Stimulated activated memory B cell treated with anti-CD40 and anti-IgM and Interleukin-4, amounts not matched to agents 10 μg/mL and 1 μg/mL and 100 μg/mL, for 72 hours (primary cell): Measurements from ENCODE around the gene GIMAP6.
A peak's percentile ranks its signal among the peaks of the same experiment; 100 is the strongest.

Experiments
- ATAC-seq: fragments of 150-1000 bp; cut with Tn5 transposase; 2 replicates; pipeline ENCODE4 v1.10.0; 2021
- H3K27ac Mint-ChIP-seq: one replicate; pipeline ENCODE4 v1.8.0; 2022; ENCODE audit warnings: mild to moderate bottlenecking, mixed read lengths
- H3K27me3 Mint-ChIP-seq: one replicate; pipeline ENCODE4 v1.8.0; 2022; ENCODE audit warnings: mixed read lengths
- H3K36me3 Mint-ChIP-seq: one replicate; pipeline ENCODE4 v1.8.0; 2022; ENCODE audit warnings: mixed read lengths
- H3K4me1 Mint-ChIP-seq: one replicate; pipeline ENCODE4 v1.8.0; 2022; ENCODE audit warnings: mixed read lengths
- H3K4me3 Mint-ChIP-seq: one replicate; pipeline ENCODE4 v1.8.0; 2022; ENCODE audit warnings: mild to moderate bottlenecking, moderate library complexity, mixed read lengths
- H3K9me3 Mint-ChIP-seq: one replicate; pipeline ENCODE4 v1.8.0; 2022; ENCODE audit warnings: mixed read lengths

The GIMAP6 gene

GRCh38 chr7:150660939-150661613 is 28.9 kb upstream of the GIMAP6 start:
- Mint-ChIP-seq H3K36me3 (no peaks in the 10 kb centered on the region), H3K27ac (no peak overlapping the region), H3K9me3 (no peaks in the 10 kb centered on the region), H3K4me1 (peaks cover 17% of the 10 kb centered on the region), H3K4me3 (no peak overlapping the region), H3K27me3 (no peaks in the 10 kb centered on the region)
- no peak for ATAC-seq

- ATAC-seq: no peak
- Mint-ChIP-seq H3K4me1 (no peaks in the 10 kb centered on the region), H3K36me3 (no peaks in the 10 kb centered on the region), H3K4me3 (no peak overlapping the region), H3K27me3 (peaks cover 14% of the 10 kb centered on the region), H3K9me3 (no peaks in the 10 kb centered on the region), H3K27ac (no peak overlapping the region)
These were observed 25.3 kb upstream of the GIMAP6 start for GRCh38 chr7:150657526-150657925.

GRCh38 chr7:150656047-150656446 is 23.9 kb upstream of the GIMAP6 start:
- no peak overlapping the region for H3K4me3 Mint-ChIP-seq
- no peaks in the 10 kb centered on the region for H3K36me3 Mint-ChIP-seq
- no peak for ATAC-seq
- no peaks in the 10 kb centered on the region for H3K9me3 Mint-ChIP-seq
- H3K27me3 Mint-ChIP-seq: peaks cover 14% of the 10 kb centered on the region
- no peaks in the 10 kb centered on the region for H3K4me1 Mint-ChIP-seq
- no peak overlapping the region for H3K27ac Mint-ChIP-seq

- H3K9me3 Mint-ChIP-seq: no peaks in the 10 kb centered on the region
- no peaks in the 10 kb centered on the region for H3K36me3 Mint-ChIP-seq
- H3K4me1 Mint-ChIP-seq: no peaks in the 10 kb centered on the region
- H3K27ac Mint-ChIP-seq: no peak overlapping the region
- H3K4me3 Mint-ChIP-seq: no peak overlapping the region
- H3K27me3 Mint-ChIP-seq: peaks cover 14% of the 10 kb centered on the region
- ATAC-seq: no peak
These were observed 22.5 kb upstream of the GIMAP6 start for GRCh38 chr7:150654692-150655091.

- Mint-ChIP-seq H3K27me3 (peaks cover 20% of the 10 kb centered on the region), H3K9me3 (peaks cover 8% of the 10 kb centered on the region), H3K4me3 (no peak overlapping the region), H3K27ac (no peak overlapping the region), H3K36me3 (no peaks in the 10 kb centered on the region), H3K4me1 (no peaks in the 10 kb centered on the region)
- ATAC-seq: no peak
These were observed 16.8 kb upstream of the GIMAP6 start for GRCh38 chr7:150649080-150649385.

- no peaks in the 10 kb centered on the region for H3K4me1 Mint-ChIP-seq
- no peak overlapping the region for H3K4me3 Mint-ChIP-seq
- H3K27ac Mint-ChIP-seq: no peak overlapping the region
- H3K9me3 Mint-ChIP-seq: peaks cover 8% of the 10 kb centered on the region
- ATAC-seq: no peak
- no peaks in the 10 kb centered on the region for H3K36me3 Mint-ChIP-seq
- peaks cover 15% of the 10 kb centered on the region for H3K27me3 Mint-ChIP-seq
These were observed 16.3 kb upstream of the GIMAP6 start for GRCh38 chr7:150648353-150649079.

GRCh38 chr7:150645259-150646020 is 13.3 kb upstream of the GIMAP6 start:
- Mint-ChIP-seq H3K4me1 (no peaks in the 10 kb centered on the region), H3K9me3 (peaks cover 8% of the 10 kb centered on the region), H3K27ac (no peak overlapping the region), H3K36me3 (no peaks in the 10 kb centered on the region), H3K27me3 (peaks cover 18% of the 10 kb centered on the region), H3K4me3 (no peak overlapping the region)
- no peak for ATAC-seq

- Mint-ChIP-seq H3K4me1 (no peaks in the 10 kb centered on the region), H3K27me3 (peaks cover 18% of the 10 kb centered on the region), H3K9me3 (peaks cover 20% of the 10 kb centered on the region), H3K27ac (no peak overlapping the region), H3K4me3 (no peak overlapping the region), H3K36me3 (peaks cover 10% of the 10 kb centered on the region)
- ATAC-seq: no peak
These were observed 10.7 kb upstream of the GIMAP6 start for GRCh38 chr7:150642926-150643325.

- H3K36me3 Mint-ChIP-seq: peaks cover 16% of the 10 kb centered on the region
- no peaks in the 10 kb centered on the region for H3K4me1 Mint-ChIP-seq
- no peak overlapping the region for H3K27ac Mint-ChIP-seq
- no peak for ATAC-seq
- no peak overlapping the region for H3K4me3 Mint-ChIP-seq
- H3K27me3 Mint-ChIP-seq: peaks cover 29% of the 10 kb centered on the region
- H3K9me3 Mint-ChIP-seq: peaks cover 23% of the 10 kb centered on the region
These were observed 9.7 kb upstream of the GIMAP6 start for GRCh38 chr7:150641854-150642253.

- Mint-ChIP-seq H3K36me3 (peaks cover 13% of the 10 kb centered on the region), H3K27ac (no peak overlapping the region), H3K4me1 (peaks cover 13% of the 10 kb centered on the region), H3K9me3 (peaks cover 13% of the 10 kb centered on the region), H3K4me3 (no peak overlapping the region), H3K27me3 (peaks cover 11% of the 10 kb centered on the region)
- ATAC-seq: no peak
These were observed 1.7 kb upstream of the GIMAP6 start for GRCh38 chr7:150633926-150634325.

- H3K9me3 Mint-ChIP-seq: no peaks in the 10 kb centered on the region
- H3K4me1 Mint-ChIP-seq: peaks cover 13% of the 10 kb centered on the region
- ATAC-seq: no peak
- H3K27ac Mint-ChIP-seq: peak overlapping the region; percentile 3
- no peak overlapping the region for H3K4me3 Mint-ChIP-seq
- H3K36me3 Mint-ChIP-seq: no peaks in the 10 kb centered on the region
- H3K27me3 Mint-ChIP-seq: no peaks in the 10 kb centered on the region
These were observed 930 bp downstream of the GIMAP6 start for GRCh38 chr7:150631084-150631826.

GRCh38 chr7:150629347-150629746 is 2.8 kb downstream of the GIMAP6 start:
- Mint-ChIP-seq H3K4me3 (no peak overlapping the region), H3K27me3 (no peaks in the 10 kb centered on the region), H3K9me3 (no peaks in the 10 kb centered on the region), H3K36me3 (no peaks in the 10 kb centered on the region), H3K4me1 (peaks cover 13% of the 10 kb centered on the region), H3K27ac (no peak overlapping the region)
- no peak for ATAC-seq

- Mint-ChIP-seq H3K36me3 (no peaks in the 10 kb centered on the region), H3K27ac (no peak overlapping the region), H3K9me3 (no peaks in the 10 kb centered on the region), H3K4me3 (no peak overlapping the region), H3K4me1 (peaks cover 13% of the 10 kb centered on the region), H3K27me3 (no peaks in the 10 kb centered on the region)
- ATAC-seq: no peak
These were observed 4.2 kb downstream of the GIMAP6 start for GRCh38 chr7:150627959-150628358.

GRCh38 chr7:150626696-150627095 is 5.5 kb downstream of the GIMAP6 start:
- Mint-ChIP-seq H3K4me1 (peaks cover 2% of the 10 kb centered on the region), H3K4me3 (no peak overlapping the region), H3K9me3 (no peaks in the 10 kb centered on the region), H3K36me3 (no peaks in the 10 kb centered on the region), H3K27ac (no peak overlapping the region), H3K27me3 (no peaks in the 10 kb centered on the region)
- no peak for ATAC-seq

GRCh38 chr7:150621376-150621775 is 10.8 kb downstream of the GIMAP6 start:
- Mint-ChIP-seq H3K4me3 (no peak overlapping the region), H3K27me3 (no peaks in the 10 kb centered on the region), H3K4me1 (no peaks in the 10 kb centered on the region), H3K36me3 (no peaks in the 10 kb centered on the region), H3K27ac (no peak overlapping the region), H3K9me3 (no peaks in the 10 kb centered on the region)
- ATAC-seq: no peak
